ENCODE measurements around the gene LDAF1. TPM values are rescaled to one million over a fixed set of nuclear protein-coding genes. Genes with fewer than 3 reads are reported as not detected.

Gene LDAF1
- total RNA-seq, 1 experiment from 2014 or later = 5.9 TPM

DNA sequence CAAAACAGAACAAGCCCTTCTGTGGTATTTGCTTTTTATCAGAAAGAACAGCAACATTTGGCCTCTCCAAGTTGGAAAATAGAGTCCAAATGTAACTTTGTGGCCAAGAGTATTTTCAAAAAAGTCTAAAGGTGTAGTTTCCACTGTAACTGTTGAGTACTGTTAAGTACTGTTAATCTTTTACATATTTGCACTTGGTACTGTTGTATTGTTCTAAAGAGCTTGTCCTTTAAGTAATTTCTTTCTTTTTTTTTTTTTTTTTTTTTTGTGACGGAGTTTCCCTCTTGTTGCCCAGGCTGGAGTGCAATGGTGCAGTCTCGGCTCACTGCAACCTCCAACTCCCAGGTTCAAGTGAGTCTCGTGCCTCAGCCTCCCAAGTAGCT, 21.5 kb downstream of the LDAF1 start:
- Histone ChIP-seq H3K27me3 (replicated peaks; ENCODE audit: insufficient read depth, low read depth, low read length, poor library complexity) (no peaks in the 10 kb centered on the region), H3K9me3 (ENCODE audit: low read depth, low read length, poor library complexity, severe bottlenecking) (no peaks in the 10 kb centered on the region), H3K36me3 (ENCODE audit: insufficient read depth, low read length, poor library complexity, severe bottlenecking) (no peaks in the 10 kb centered on the region), H3K4me1 (ENCODE audit: insufficient read depth, low read length, poor library complexity, severe bottlenecking) (no peaks in the 10 kb centered on the region), H3K27ac (ENCODE audit: low read depth, low read length, poor library complexity, severe bottlenecking) (no peak overlapping the region), H3K4me3 (ENCODE audit: low read depth, low read length, poor library complexity, severe bottlenecking) (no peak overlapping the region)
- intact Hi-C loops (cut with micrococcal nuclease; ENCODE audit: unreplicated experiment) = no loop called here
- no peak for DNase-seq (ENCODE audit: low spot score)
- POLR2A ChIA-PET (ENCODE audit: low non-redundant PET) = no interaction called here
- TF ChIP-seq EZH2 (IDR thresholded peaks at IDR 0.05; ENCODE audit: borderline replicate concordance, low read depth, low read length, poor library complexity, severe bottlenecking) = no peak
- TF ChIP-seq, protein P1, sequence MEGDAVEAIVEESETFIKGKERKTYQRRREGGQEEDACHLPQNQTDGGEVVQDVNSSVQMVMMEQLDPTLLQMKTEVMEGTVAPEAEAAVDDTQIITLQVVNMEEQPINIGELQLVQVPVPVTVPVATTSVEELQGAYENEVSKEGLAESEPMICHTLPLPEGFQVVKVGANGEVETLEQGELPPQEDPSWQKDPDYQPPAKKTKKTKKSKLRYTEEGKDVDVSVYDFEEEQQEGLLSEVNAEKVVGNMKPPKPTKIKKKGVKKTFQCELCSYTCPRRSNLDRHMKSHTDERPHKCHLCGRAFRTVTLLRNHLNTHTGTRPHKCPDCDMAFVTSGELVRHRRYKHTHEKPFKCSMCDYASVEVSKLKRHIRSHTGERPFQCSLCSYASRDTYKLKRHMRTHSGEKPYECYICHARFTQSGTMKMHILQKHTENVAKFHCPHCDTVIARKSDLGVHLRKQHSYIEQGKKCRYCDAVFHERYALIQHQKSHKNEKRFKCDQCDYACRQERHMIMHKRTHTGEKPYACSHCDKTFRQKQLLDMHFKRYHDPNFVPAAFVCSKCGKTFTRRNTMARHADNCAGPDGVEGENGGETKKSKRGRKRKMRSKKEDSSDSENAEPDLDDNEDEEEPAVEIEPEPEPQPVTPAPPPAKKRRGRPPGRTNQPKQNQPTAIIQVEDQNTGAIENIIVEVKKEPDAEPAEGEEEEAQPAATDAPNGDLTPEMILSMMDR (conservative IDR thresholded peaks at IDR 0.05; ENCODE audit: low read depth, low read length) = no peak
- CTCF ChIA-PET = no interaction called here
- no TSS peak for BruUV-seq (replicated peaks)

DNA sequence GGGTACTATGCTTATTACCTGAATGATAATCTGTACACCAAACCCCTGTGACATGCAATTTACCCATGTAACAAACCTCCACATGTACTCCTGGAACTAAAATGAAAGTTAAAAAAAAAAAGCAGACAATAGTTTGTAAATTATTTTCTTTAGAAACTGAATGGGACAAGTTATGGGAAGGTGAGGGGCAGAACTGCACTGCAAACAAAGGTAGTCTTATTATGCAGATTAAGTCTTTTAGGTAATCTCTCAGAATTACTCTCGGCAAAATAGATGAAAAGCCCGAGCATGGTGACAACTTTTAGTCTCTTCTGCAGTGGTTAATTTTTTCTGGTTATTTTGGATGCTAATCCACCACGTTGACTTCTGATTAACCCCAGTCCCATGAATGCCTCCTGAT, 25.5 kb downstream of the LDAF1 start:
- DNase-seq (ENCODE audit: low spot score) = no peak
- intact Hi-C loops (cut with micrococcal nuclease; ENCODE audit: unreplicated experiment) = no loop called here
- no TSS peak for BruUV-seq (replicated peaks)
- ChIA-PET POLR2A (ENCODE audit: low non-redundant PET) (no interaction called here), CTCF (no interaction called here)
- no peak overlapping the region for H3K27ac ChIP-seq (ENCODE audit: low read depth, low read length, poor library complexity, severe bottlenecking)
- H3K4me3 ChIP-seq (ENCODE audit: low read depth, low read length, poor library complexity, severe bottlenecking) = no peak overlapping the region
- H3K36me3 ChIP-seq (ENCODE audit: insufficient read depth, low read length, poor library complexity, severe bottlenecking) = no peaks in the 10 kb centered on the region
- no peaks in the 10 kb centered on the region for H3K4me1 ChIP-seq (ENCODE audit: insufficient read depth, low read length, poor library complexity, severe bottlenecking)
- no peaks in the 10 kb centered on the region for H3K27me3 ChIP-seq (replicated peaks; ENCODE audit: insufficient read depth, low read depth, low read length, poor library complexity)
- no peak for TF ChIP-seq EZH2 (IDR thresholded peaks at IDR 0.05; ENCODE audit: borderline replicate concordance, low read depth, low read length, poor library complexity, severe bottlenecking)
- TF ChIP-seq, protein P1 (conservative IDR thresholded peaks at IDR 0.05; ENCODE audit: low read depth, low read length) = no peak
- no peaks in the 10 kb centered on the region for H3K9me3 ChIP-seq (ENCODE audit: low read depth, low read length, poor library complexity, severe bottlenecking)

DNA sequence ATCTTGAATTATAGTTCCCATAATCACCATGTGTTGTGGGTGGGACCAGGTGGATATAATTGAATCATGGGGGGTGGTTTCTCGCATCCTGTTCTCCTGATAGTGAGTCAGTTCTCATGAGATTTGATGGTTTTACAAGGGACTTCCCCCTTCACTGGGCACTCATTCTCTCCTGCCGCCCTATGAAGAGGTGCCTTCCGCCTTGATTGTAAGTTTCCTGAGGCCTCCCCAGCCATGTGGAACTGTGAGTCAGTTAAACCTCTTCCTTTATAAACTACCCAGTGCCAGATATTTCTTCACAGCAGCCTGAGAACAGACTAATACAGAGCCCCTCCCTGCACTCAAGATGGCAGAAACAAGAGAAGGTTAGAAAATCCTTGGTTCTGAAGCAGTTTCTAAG, 26.4 kb downstream of the LDAF1 start:
- no peak for TF ChIP-seq EZH2 (IDR thresholded peaks at IDR 0.05; ENCODE audit: borderline replicate concordance, low read depth, low read length, poor library complexity, severe bottlenecking)
- TF ChIP-seq, protein P1 (conservative IDR thresholded peaks at IDR 0.05; ENCODE audit: low read depth, low read length) = no peak
- DNase-seq (ENCODE audit: low spot score) = no peak
- no peaks in the 10 kb centered on the region for H3K36me3 ChIP-seq (ENCODE audit: insufficient read depth, low read length, poor library complexity, severe bottlenecking)
- no peaks in the 10 kb centered on the region for H3K9me3 ChIP-seq (ENCODE audit: low read depth, low read length, poor library complexity, severe bottlenecking)
- CTCF ChIA-PET = no interaction called here
- POLR2A ChIA-PET (ENCODE audit: low non-redundant PET) = no interaction called here
- H3K27ac ChIP-seq (ENCODE audit: low read depth, low read length, poor library complexity, severe bottlenecking) = no peak overlapping the region
- H3K27me3 ChIP-seq (replicated peaks; ENCODE audit: insufficient read depth, low read depth, low read length, poor library complexity) = no peaks in the 10 kb centered on the region
- BruUV-seq (replicated peaks) = no TSS peak
- no peaks in the 10 kb centered on the region for H3K4me1 ChIP-seq (ENCODE audit: insufficient read depth, low read length, poor library complexity, severe bottlenecking)
- intact Hi-C loops (cut with micrococcal nuclease; ENCODE audit: unreplicated experiment) = loop anchor here (5.0 kb wide), 1 partner anchor 97 kb away; no protein-coding TSS in a partner anchor
- H3K4me3 ChIP-seq (ENCODE audit: low read depth, low read length, poor library complexity, severe bottlenecking) = no peak overlapping the region
